SK-N-DZ (cell line): ENCODE data around the gene SLC15A1.

ENCODE experiments used
- DNase-seq: peaks from one replicate; pipeline ENCODE4 v3.0.0-alpha.2; 2015; ENCODE audit warnings: low spot score

The SLC15A1 gene

GRCh38 chr13:98781905-98782304 is 29.4 kb upstream of the SLC15A1 start:
- no peak for DNase-seq

- DNase-seq: no peak
Observed at GRCh38 chr13:98781470-98781869, 29.0 kb upstream of the SLC15A1 start.

DNA sequence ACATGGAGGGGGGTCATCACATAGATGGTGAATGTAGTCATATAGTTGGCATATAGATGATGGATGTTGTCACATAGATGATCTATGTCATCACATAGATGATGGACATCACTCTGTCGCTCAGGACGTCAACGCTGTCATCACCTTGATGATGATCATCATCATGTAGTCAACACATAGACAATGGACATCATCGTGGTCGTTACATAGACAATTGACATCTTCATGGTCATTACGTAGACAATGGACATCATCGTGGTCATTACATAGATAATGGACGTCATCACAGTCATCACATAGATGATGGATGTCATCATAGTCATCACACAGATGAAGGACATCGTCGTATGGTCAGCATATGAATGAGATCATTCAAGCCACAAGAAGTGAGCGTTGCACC is 28.6 kb upstream of the SLC15A1 start:
- DNase-seq: no peak

DNA sequence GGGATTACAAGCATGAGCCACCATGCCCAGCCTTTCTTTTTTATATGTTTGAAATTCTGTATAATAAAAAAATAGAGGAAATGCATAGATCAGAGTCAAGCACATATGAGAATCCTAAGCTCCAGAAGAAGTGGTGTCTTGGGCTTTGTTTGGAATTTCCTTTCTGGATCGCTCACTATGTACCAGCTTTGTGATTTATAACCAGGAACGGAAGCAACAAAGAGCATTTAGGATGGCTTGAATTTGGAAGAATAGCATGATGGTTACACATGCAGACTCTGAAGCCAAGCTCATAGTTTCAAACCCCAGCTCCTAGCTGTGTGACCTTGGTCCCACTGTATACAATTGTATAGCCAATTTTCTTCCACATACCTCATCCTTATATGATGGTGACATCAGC is 28.0 kb upstream of the SLC15A1 start:
- no peak for DNase-seq

GRCh38 chr13:98779695-98780094 is 27.2 kb upstream of the SLC15A1 start:
- no peak for DNase-seq

DNA sequence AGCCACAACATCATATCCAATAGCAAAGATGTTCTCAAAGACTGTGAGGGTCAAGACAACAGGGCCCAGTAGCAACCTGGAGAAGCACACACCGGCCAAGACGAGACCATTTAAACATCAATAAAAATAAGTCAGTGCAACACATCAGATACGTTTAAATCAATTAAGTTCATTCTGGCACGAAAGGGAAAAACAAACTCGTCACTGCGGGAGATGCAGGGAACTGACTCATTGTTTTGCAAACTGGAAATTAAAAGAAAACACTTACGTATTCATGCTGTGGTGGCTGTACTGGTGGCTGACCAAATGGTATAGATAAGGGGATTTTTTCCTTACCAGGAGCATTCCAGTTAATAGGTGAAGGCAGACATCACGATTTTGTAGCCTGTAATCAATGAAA is 26.3 kb upstream of the SLC15A1 start:
- no peak for DNase-seq

GRCh38 chr13:98776644-98777043 is 24.2 kb upstream of the SLC15A1 start:
- no peak for DNase-seq

DNA sequence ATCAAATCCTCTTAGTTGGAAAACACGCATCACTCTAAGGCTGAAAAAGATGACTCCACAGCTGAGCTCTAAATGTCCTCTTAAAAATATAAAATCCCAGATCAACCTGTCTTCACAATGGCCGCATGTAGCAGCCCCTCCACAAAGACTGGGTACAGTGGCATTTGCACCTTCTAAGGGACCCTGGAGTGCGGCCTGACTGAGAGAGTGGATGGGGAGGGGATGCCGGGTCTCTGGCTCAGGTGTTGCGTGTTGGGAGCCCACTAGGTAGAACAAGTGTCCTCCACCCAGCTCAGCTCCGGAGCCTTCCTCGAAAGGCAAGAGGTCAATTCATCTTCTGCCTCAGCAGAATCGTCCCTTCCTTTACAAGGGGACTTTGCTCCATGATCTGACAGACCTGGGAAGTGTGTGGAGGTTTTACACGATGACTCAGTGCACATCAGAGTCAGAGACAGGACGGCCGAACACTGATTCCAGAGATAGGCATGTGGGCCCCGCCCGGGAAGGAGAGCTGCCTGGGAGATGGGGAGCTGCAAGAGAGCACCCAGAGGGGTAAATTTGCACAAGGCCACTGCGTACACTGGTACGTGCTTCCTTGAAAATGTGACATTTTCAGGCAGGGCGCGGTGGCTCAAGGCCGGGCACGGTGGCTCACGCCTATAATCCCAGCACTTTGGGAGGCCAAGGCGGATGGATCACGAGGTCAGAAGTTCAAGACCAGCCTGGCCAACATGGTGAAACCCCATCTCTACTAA is 23.5 kb upstream of the SLC15A1 start:
- DNase-seq: no peak

DNA sequence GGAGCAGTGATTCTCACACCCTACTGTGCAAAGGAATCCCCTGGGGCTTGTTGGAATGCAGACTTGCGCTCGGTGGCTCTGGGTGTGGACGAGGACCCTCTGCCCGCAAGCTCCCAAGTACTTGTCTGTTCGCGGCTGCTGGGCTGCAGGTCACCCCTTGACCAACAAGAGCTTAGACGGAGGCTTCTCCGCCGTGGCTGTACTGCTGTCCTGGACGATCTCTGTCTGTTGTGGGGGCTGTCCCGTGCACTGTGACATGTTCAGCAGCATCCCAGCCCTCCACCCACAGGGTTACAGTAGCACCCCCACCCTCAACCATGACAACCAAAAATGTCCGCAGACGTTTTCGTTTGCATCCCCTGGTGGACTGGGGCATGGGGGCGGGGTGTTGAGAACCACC is 22.9 kb upstream of the SLC15A1 start:
- DNase-seq: no peak

- no peak for DNase-seq
Observed at GRCh38 chr13:98774776-98775175, 22.3 kb upstream of the SLC15A1 start.

DNA sequence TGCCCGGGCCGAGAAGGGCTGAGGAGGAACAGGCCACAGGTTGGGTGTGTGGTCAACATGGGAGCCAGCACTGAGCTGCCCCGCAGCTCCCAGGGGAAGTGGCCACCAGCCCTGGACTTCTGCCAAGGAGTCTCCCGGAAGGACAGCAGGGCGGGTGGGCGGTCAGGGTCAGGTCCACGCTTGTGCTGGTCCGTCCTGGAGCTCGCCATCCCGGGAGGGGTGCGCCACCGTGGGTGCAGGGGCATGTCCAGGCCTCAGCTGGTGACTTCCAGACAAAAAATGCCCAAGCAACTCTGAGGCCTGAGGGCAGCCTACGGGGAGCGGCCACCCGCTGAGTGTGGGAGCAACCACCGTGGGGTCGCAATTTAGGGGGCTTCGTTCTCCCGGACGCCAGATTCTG is 21.4 kb upstream of the SLC15A1 start:
- DNase-seq: no peak

- no peak for DNase-seq
Observed at GRCh38 chr13:98772794-98773452, 20.5 kb upstream of the SLC15A1 start.

DNA sequence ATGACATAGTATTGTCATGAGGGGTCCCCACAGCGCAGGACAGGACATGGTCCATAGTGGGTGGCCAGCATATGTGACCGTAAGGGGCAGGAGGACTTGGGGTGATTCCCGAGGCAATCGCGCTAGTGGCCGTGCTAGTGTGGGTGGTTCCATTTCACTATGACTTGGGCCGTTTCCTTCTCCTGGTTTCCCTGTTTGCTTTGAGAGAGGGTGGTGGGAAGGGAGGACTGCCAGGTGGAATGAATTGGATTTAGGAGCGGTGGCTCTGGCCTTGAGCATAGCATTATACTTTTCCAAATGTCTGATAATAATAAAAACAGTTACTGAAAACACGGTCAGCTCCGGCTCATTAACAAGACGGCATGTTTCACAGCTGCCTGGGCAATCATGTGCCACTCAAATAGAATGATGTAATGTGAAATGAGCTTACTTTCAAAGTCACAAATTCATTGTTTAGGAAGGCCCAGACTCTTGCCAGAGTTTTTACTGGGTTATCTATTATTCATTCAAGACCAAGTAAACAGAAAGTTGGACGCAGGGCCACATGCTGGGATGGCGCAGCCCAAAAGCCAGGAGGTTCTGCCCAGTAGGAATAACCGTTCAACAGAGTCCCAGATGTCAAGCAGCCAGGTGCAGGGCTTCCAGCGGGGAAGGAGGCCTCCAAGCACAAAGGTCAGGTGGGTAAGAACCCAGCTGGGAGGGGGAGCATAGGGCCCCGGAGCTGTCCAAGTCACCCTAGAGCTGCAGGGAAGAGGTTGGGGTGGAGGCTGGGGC is 19.6 kb upstream of the SLC15A1 start:
- DNase-seq: no peak

- DNase-seq: no peak
Observed at GRCh38 chr13:98769736-98770135, 17.3 kb upstream of the SLC15A1 start.

GRCh38 chr13:98768522-98768921 is 16.1 kb upstream of the SLC15A1 start:
- DNase-seq: no peak

GRCh38 chr13:98766697-98767096 is 14.2 kb upstream of the SLC15A1 start:
- DNase-seq: no peak

GRCh38 chr13:98765996-98766519 is 13.6 kb upstream of the SLC15A1 start:
- no peak for DNase-seq

DNA sequence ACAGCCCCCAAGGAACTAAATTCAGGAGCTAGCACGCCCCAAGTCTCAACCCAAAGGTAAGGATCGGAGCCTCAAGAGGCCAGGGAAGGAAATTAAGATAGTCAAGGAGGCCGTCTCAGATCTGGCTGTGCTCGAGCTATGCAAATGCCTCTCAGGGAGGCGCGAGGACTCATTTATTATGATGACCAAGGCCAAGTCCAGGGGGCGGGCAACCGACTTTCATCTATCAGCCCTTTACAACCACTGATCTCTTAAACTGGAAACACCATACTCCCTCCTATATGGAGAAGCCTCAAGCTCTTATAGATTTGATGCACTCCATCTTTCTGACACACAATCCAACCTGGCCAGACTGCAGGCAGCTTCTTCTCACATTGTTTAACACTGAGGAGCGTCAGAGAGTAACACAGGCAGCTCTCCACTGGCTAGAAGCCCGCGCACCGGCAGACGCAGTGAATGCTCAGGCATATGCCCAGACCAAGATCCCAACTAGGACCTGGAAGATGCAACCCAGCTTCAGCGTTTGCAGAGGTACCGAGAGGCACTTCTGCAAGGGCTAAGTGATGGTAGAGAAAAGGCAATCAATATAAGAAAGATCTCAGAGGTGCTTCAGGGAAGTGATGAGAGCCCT is 9.6 kb upstream of the SLC15A1 start:
- no peak for DNase-seq

DNA sequence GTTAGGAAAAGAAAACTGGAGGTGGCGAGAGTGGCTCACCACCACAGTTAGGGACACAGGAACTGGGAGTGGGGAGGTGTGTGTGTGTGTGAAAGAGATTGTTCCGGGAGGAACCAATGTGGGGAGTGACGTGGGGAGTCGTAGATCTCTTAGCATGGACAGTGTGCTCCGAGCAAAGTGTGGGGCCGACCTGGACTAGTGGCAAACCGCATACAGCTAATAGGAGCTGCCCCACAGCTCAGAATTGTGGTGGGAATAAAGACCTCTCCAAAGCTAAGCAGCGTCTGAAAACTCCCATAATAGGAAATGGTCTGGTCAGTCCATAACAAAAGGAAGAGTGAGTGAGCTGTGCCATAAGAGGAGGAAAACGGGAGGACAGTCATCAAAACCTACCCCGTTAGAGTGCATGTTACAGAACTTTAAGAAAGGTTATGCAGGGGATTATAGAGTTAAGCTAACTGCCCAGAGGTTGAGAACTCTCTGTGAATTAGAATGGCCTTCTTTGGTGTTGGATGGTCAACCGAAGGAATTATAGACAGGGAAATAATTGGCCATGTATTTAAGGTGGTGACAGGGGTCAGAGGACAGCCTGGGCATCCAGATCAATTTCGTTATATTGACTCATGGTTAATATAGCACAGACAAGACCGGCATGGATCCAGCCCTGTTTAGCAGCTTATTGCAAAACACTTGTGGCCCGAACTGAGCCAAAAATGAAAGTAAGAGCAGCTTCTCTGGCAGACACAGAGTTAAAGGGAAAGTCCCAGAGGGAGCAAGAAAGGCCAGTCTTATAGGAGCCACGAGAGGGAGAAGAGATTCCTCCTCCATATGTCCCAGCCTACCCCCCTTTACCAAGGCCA is 8.9 kb upstream of the SLC15A1 start:
- DNase-seq: no peak

GRCh38 chr13:98755729-98756128 is 3.3 kb upstream of the SLC15A1 start:
- DNase-seq: no peak

DNA sequence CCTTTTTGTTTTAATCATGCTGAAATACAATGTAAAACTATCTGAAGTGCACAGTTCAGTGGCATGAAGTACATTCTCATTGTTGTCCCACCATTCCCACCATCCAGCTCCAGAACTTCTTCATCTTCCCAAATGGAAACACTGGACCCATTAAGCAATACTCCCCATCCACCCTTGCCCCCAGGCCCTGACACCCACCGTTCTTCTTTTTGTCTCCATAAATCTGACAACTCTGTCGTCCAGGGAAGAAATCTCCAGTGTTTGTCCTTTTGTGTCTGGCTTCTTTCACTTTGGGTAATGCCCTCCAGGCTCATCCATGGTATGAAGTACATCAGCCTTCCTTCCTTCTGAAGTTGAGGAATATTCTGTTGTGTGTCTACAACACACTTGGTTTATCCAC is 2.6 kb upstream of the SLC15A1 start:
- no peak for DNase-seq
